SK-N-SH treated with all-trans-retinoic acid at 6 μM for 48 hours (cell line): ENCODE results near the gene HTR2B.

Source experiments
- ATAC-seq: fragments of 200-7000 bp; cut with Tn5 transposase; 3 replicates; pipeline ENCODE4 v1.9.1; 2020; ENCODE audit warnings: mild to moderate bottlenecking, moderate library complexity
- BACH2 ChIP-seq: fragments of 250-450 bp; sonication (Bioruptor Pico); IDR thresholded peaks from 2 replicates; pipeline ENCODE4 v1.9.0; 2021; ENCODE audit warnings: mild to moderate bottlenecking, borderline replicate concordance
- CREB5 ChIP-seq: fragments of 250-450 bp; sonication (Bioruptor Pico); IDR thresholded peaks from 2 replicates; pipeline ENCODE4 v1.5.1; 2020; ENCODE audit warnings: low read depth, mild to moderate bottlenecking, moderate library complexity
- CSRNP3 ChIP-seq: fragments of 250-450 bp; sonication (Bioruptor Pico); IDR thresholded peaks from 2 replicates; pipeline ENCODE4 v1.5.1; 2021; ENCODE audit warnings: mild to moderate bottlenecking, moderate library complexity
- ESRRG ChIP-seq: fragments of 250-450 bp; sonication (Bioruptor Pico); IDR thresholded peaks from 2 replicates; pipeline ENCODE4 v1.6.1; 2021; ENCODE audit warnings: mild to moderate bottlenecking
- GLIS3 ChIP-seq: fragments of 250-450 bp; sonication (Bioruptor Pico); IDR thresholded peaks from 2 replicates; pipeline ENCODE4 v1.5.0; 2020; ENCODE audit warnings: mild to moderate bottlenecking, moderate library complexity
- ISL1 ChIP-seq: fragments of 250-450 bp; sonication (Bioruptor Pico); IDR thresholded peaks from 2 replicates; pipeline ENCODE4 v2.1.2; 2022; ENCODE audit warnings: mild to moderate bottlenecking, moderate library complexity
- OSR1 ChIP-seq: fragments of 250-450 bp; sonication (Bioruptor Pico); IDR thresholded peaks from 2 replicates; pipeline ENCODE4 v1.8.0; 2022; ENCODE audit warnings: moderate library complexity, mild to moderate bottlenecking, inconsistent platforms
- PATZ1 ChIP-seq: fragments of 250-450 bp; sonication (Bioruptor Pico); IDR thresholded peaks from 2 replicates; pipeline ENCODE4 v1.8.0; 2020; ENCODE audit warnings: mild to moderate bottlenecking, moderate library complexity, borderline replicate concordance
- PPARA ChIP-seq: fragments of 250-450 bp; sonication (Bioruptor Pico); IDR thresholded peaks from 2 replicates; pipeline ENCODE4 v1.5.0; 2020; ENCODE audit warnings: mild to moderate bottlenecking, borderline replicate concordance
- RARB ChIP-seq: fragments of 250-450 bp; sonication (Bioruptor Pico); IDR thresholded peaks from 2 replicates; pipeline ENCODE4 v1.8.0; 2021; ENCODE audit warnings: mild to moderate bottlenecking, moderate library complexity
- SNAI2 ChIP-seq: fragments of 250-450 bp; sonication (Bioruptor Pico); IDR thresholded peaks from 2 replicates; pipeline ENCODE4 v1.5.0; 2020; ENCODE audit warnings: mild to moderate bottlenecking, moderate library complexity
- TCF4 ChIP-seq: fragments of 250-450 bp; sonication (Bioruptor Pico); IDR thresholded peaks from 2 replicates; pipeline ENCODE4 v1.8.0; 2021; ENCODE audit warnings: mild to moderate bottlenecking, moderate library complexity, borderline replicate concordance
- TOX ChIP-seq: fragments of 250-450 bp; sonication (Bioruptor Pico); IDR thresholded peaks from 2 replicates; pipeline ENCODE4 v1.8.0; 2021; ENCODE audit warnings: mild to moderate bottlenecking, moderate library complexity, borderline replicate concordance
- TSHZ2 ChIP-seq: fragments of 250-450 bp; sonication (Bioruptor Pico); IDR thresholded peaks from 2 replicates; pipeline ENCODE4 v1.5.0; 2020; ENCODE audit warnings: mild to moderate bottlenecking, moderate library complexity
- ZC3H10 ChIP-seq: fragments of 250-450 bp; sonication (Bioruptor Pico); IDR thresholded peaks from 2 replicates; pipeline ENCODE4 v1.5.1; 2021; ENCODE audit warnings: mild to moderate bottlenecking, moderate library complexity
- ZFP3 ChIP-seq: fragments of 250-450 bp; sonication (Bioruptor Pico); IDR thresholded peaks from 2 replicates; pipeline ENCODE4 v1.5.0; 2020; ENCODE audit warnings: mild to moderate bottlenecking, moderate library complexity
- ZFP30 ChIP-seq: fragments of 450-650 bp; formaldehyde crosslinking; IDR thresholded peaks from 2 replicates; pipeline ENCODE4 v1.5.0; 2022; ENCODE audit warnings: mild to moderate bottlenecking, moderate library complexity
- ZNF565 ChIP-seq: fragments of 450-650 bp; formaldehyde crosslinking; conservative IDR thresholded peaks from 2 replicates; pipeline ENCODE4 v1.5.0; 2020; ENCODE audit warnings: low read depth, mild to moderate bottlenecking, moderate library complexity
- ZNF8 ChIP-seq: fragments of 450-650 bp; formaldehyde crosslinking; IDR thresholded peaks from 2 replicates; pipeline ENCODE4 v1.5.0; 2020; ENCODE audit warnings: mild to moderate bottlenecking, moderate library complexity

The HTR2B gene

GRCh38 chr2:231093933-231094332 lies 30.9 kb downstream of the HTR2B start (continued):
- TF ChIP-seq CSRNP3 (CRISPR knock-in tag) (no peak), CREB5 (CRISPR knock-in tag) (no peak), ZNF8 (CRISPR knock-in tag) (no peak), TCF4 (CRISPR knock-in tag) (no peak)
- TF ChIP-seq, all 23 proteins: peak for 0

GRCh38 chr2:231088754-231089153 lies 36.1 kb downstream of the HTR2B start:
- no peak for TF ChIP-seq TCF4 (CRISPR knock-in tag)
- TF ChIP-seq CREB5 (CRISPR knock-in tag) = no peak
- TF ChIP-seq ISL1 (CRISPR knock-in tag) = no peak
- no peak for TF ChIP-seq ZFP30 (CRISPR knock-in tag)
- no peak for TF ChIP-seq RARB (CRISPR knock-in tag)
- TF ChIP-seq OSR1 (CRISPR knock-in tag) = no peak
- ATAC-seq = no peak

- no peak for TF ChIP-seq TCF4 (CRISPR knock-in tag)
- no peak for TF ChIP-seq ZNF8 (CRISPR knock-in tag)
- no peak for TF ChIP-seq ZNF565 (CRISPR knock-in tag)
- no peak for TF ChIP-seq ZC3H10
- TF ChIP-seq PPARA = no peak
- no peak for TF ChIP-seq ZFP3 (CRISPR knock-in tag)
- no peak for TF ChIP-seq GLIS3 (CRISPR knock-in tag)
- TF ChIP-seq PATZ1 = no peak
- no peak for TF ChIP-seq TOX (CRISPR knock-in tag)
- no peak for TF ChIP-seq CSRNP3 (CRISPR knock-in tag)
- no peak for TF ChIP-seq TSHZ2 (CRISPR knock-in tag)
- TF ChIP-seq ZFP30 (CRISPR knock-in tag) = no peak
- no peak for TF ChIP-seq SNAI2
- no peak for TF ChIP-seq BACH2 (CRISPR knock-in tag)
- TF ChIP-seq RARB (CRISPR knock-in tag) = no peak
- TF ChIP-seq CREB5 (CRISPR knock-in tag) = no peak
- TF ChIP-seq ESRRG (CRISPR knock-in tag) = no peak
- TF ChIP-seq OSR1 (CRISPR knock-in tag) = no peak
- no peak for ATAC-seq
These were observed 40.3 kb downstream of the HTR2B start for GRCh38 chr2:231084565-231084964.
